Trophoblast cell (in vitro differentiated cells and primary cell): Measurements from ENCODE around the gene TRIM3.

Source experiments
- DNase-seq, 2 donors: peaks; one replicate each; pipeline ENCODE4 v3.0.0-alpha.2; 2016
- H2AFZ ChIP-seq: 2 replicates; pipeline ENCODE4 v1.6.1; 2013; ENCODE audit warnings: low read length, moderate library complexity, mild to moderate bottlenecking; ENCODE audit not compliant: insufficient read depth, poor library complexity
- H2AK5ac ChIP-seq: 2 replicates; pipeline ENCODE4 v1.6.1; 2013; ENCODE audit warnings: mild to moderate bottlenecking, low read length
- H2BK120ac ChIP-seq: 2 replicates; pipeline ENCODE4 v1.6.1; 2013; ENCODE audit warnings: low read length, mild to moderate bottlenecking, moderate library complexity; ENCODE audit not compliant: insufficient read depth, poor library complexity
- H2BK12ac ChIP-seq: 2 replicates; pipeline ENCODE4 v1.6.1; 2013; ENCODE audit warnings: mild to moderate bottlenecking, low read length, moderate library complexity
- H2BK5ac ChIP-seq: 2 replicates; pipeline ENCODE4 v1.6.1; 2013; ENCODE audit warnings: low read length, low read depth, moderate library complexity, mild to moderate bottlenecking; ENCODE audit not compliant: poor library complexity
- H3K14ac ChIP-seq: 2 replicates; pipeline ENCODE4 v1.6.1; 2013; ENCODE audit warnings: mild to moderate bottlenecking, low read length
- H3K18ac ChIP-seq: 2 replicates; pipeline ENCODE4 v1.6.1; 2013; ENCODE audit warnings: mild to moderate bottlenecking, low read length
- H3K23ac ChIP-seq: 2 replicates; pipeline ENCODE4 v1.6.1; 2013; ENCODE audit warnings: low read length
- H3K27ac ChIP-seq: 2 replicates; pipeline ENCODE4 v1.5.1; 2013; ENCODE audit warnings: low read depth, mild to moderate bottlenecking, inconsistent platforms, low read length, moderate library complexity
- H3K27me3 ChIP-seq: 2 replicates; pipeline ENCODE4 v1.6.1; 2013; ENCODE audit warnings: inconsistent platforms, mild to moderate bottlenecking, low read length, moderate library complexity; ENCODE audit not compliant: insufficient read depth
- H3K36me3 ChIP-seq, 2 experiments: 1 replicate in 1 of 2; 2 replicates in 1 of 2; pipeline ENCODE4 v1.6.1; 2013; ENCODE audit warnings: low read length in 2 of 2, mild to moderate bottlenecking in 2 of 2, moderate library complexity in 1 of 2; ENCODE audit not compliant: insufficient read depth in 2 of 2, control insufficient read depth in 1 of 2
- H3K4ac ChIP-seq: 2 replicates; pipeline ENCODE4 v1.6.1; 2013; ENCODE audit warnings: low read depth, mild to moderate bottlenecking, low read length, moderate library complexity
- H3K4me1 ChIP-seq, 2 experiments: 1 replicate in 1 of 2; 2 replicates in 1 of 2; pipeline ENCODE4 v1.6.1; 2013; ENCODE audit warnings: low read length in 2 of 2, mild to moderate bottlenecking in 2 of 2, moderate library complexity in 1 of 2; ENCODE audit not compliant: insufficient read depth in 2 of 2, control insufficient read depth in 1 of 2
- H3K4me2 ChIP-seq: 2 replicates; pipeline ENCODE4 v1.6.1; 2013; ENCODE audit warnings: inconsistent platforms, mild to moderate bottlenecking, low read length, moderate library complexity
- H3K4me3 ChIP-seq: 2 replicates; pipeline ENCODE4 v1.5.1; 2013; ENCODE audit warnings: mild to moderate bottlenecking, low read depth, low read length, inconsistent platforms
- H3K79me1 ChIP-seq: one replicate; pipeline ENCODE4 v1.6.1; 2013; ENCODE audit warnings: low read length
- H3K79me2 ChIP-seq: 2 replicates; pipeline ENCODE4 v1.6.1; 2013; ENCODE audit warnings: low read length, mild to moderate bottlenecking; ENCODE audit not compliant: control insufficient read depth, insufficient read depth, poor library complexity
- H3K9ac ChIP-seq: 2 replicates; pipeline ENCODE4 v1.6.1; 2013; ENCODE audit warnings: mild to moderate bottlenecking, low read length
- H3K9me3 ChIP-seq: 2 replicates; pipeline ENCODE4 v1.6.1; 2013; ENCODE audit warnings: low read depth, mild to moderate bottlenecking, control low read depth, inconsistent platforms, low read length; ENCODE audit not compliant: insufficient read depth
- H4K12ac ChIP-seq: 2 replicates; pipeline ENCODE4 v1.6.1; 2013; ENCODE audit warnings: low read depth, mild to moderate bottlenecking, low read length, moderate library complexity
- H4K8ac ChIP-seq: 2 replicates; pipeline ENCODE4 v1.6.1; 2013; ENCODE audit warnings: low read depth, mild to moderate bottlenecking, low read length, moderate library complexity
- H4K91ac ChIP-seq: one replicate; pipeline ENCODE4 v1.6.1; 2013; ENCODE audit warnings: low read depth, mild to moderate bottlenecking, low read length, moderate library complexity
- WGBS: extraction: QIAGEN DNeasy Blood & Tissue Kit; methylation state at CpG from one replicate; pipeline ENCODE4 v1.1.7; 2013; ENCODE audit warnings: missing lambda C conversion rate; ENCODE audit not compliant: insufficient read length, insufficient coverage; ENCODE audit errors: extremely low coverage; 5-methylcytosine and 5-hydroxymethylcytosine counted together

Gene TRIM3

GRCh38 chr11:6418557-6419008 is 55.2 kb downstream of the TRIM3 start:
- H3K79me1 ChIP-seq = peaks cover 8% of the 10 kb centered on the region
- H2AK5ac ChIP-seq = no peak overlapping the region
- H4K12ac ChIP-seq = peak overlapping the region; percentile 88
- peak overlapping the region; percentile 20 for H2BK12ac ChIP-seq
- H3K4me3 ChIP-seq = peak overlapping the region; percentile 92
- peak overlapping the region; percentile 71 for H3K14ac ChIP-seq
- no peak overlapping the region for H3K27ac ChIP-seq
- H3K4me1 ChIP-seq = peaks cover 2 to 10% of the 10 kb centered on the region in 2 experiments
- H3K79me2 ChIP-seq = peaks cover 6% of the 10 kb centered on the region
- peaks cover 4% of the 10 kb centered on the region for H3K27me3 ChIP-seq
- H3K36me3 ChIP-seq = no peaks in the 10 kb centered on the region
- H2AFZ ChIP-seq = peak overlapping the region; percentile 99
- peak overlapping the region; percentile 82 for H3K4me2 ChIP-seq
- H3K18ac ChIP-seq = peak overlapping the region; percentile 88
- H2BK120ac ChIP-seq = peak overlapping the region; percentile 68
- peak overlapping the region; percentile 51 for H2BK5ac ChIP-seq
- H4K8ac ChIP-seq = peak overlapping the region; percentile 93
- WGBS = no CpG with 5 or more reads among the region's 38 CpGs
- H3K9ac ChIP-seq = peak overlapping the region; percentile 15
- H3K23ac ChIP-seq = no peak overlapping the region
- DNase-seq = no peak
- H4K91ac ChIP-seq = peak overlapping the region; percentile 65
- no peaks in the 10 kb centered on the region for H3K9me3 ChIP-seq
- peak overlapping the region; percentile 35 for H3K4ac ChIP-seq

GRCh38 chr11:6417907-6418556 is 55.7 kb downstream of the TRIM3 start:
- Histone ChIP-seq H3K27ac (no peak overlapping the region), H2BK120ac (no peak overlapping the region), H4K8ac (peak overlapping the region; percentile 93), H4K91ac (no peak overlapping the region), H3K23ac (no peak overlapping the region), H3K4me2 (peak overlapping the region; percentile 82), H2BK12ac (no peak overlapping the region), H3K9ac (no peak overlapping the region), H3K27me3 (peaks cover 4% of the 10 kb centered on the region), H3K4me1 (peaks cover 2 to 10% of the 10 kb centered on the region in 2 experiments), H3K14ac (no peak overlapping the region), H3K9me3 (no peaks in the 10 kb centered on the region), H3K36me3 (no peaks in the 10 kb centered on the region), H2AK5ac (no peak overlapping the region), H3K18ac (no peak overlapping the region), H3K79me1 (peaks cover 8% of the 10 kb centered on the region), H4K12ac (no peak overlapping the region), H2BK5ac (no peak overlapping the region), H2AFZ (no peak overlapping the region), H3K4me3 (peak overlapping the region; percentile 92), H3K4ac (no peak overlapping the region), H3K79me2 (peaks cover 6% of the 10 kb centered on the region)
- DNase-seq = no peak
- no CpG with 5 or more reads among the region's 7 CpGs for WGBS

GRCh38 chr11:6415797-6416196 is 57.9 kb downstream of the TRIM3 start:
- Histone ChIP-seq H2BK5ac (no peak overlapping the region), H3K18ac (no peak overlapping the region), H3K27ac (no peak overlapping the region), H3K27me3 (peaks cover 4% of the 10 kb centered on the region), H2AFZ (no peak overlapping the region), H4K8ac (no peak overlapping the region), H3K4ac (no peak overlapping the region), H3K4me3 (no peak overlapping the region), H3K9ac (no peak overlapping the region), H3K36me3 (no peaks in the 10 kb centered on the region), H3K4me1 (peaks cover 2 to 14% of the 10 kb centered on the region in 2 experiments), H3K14ac (no peak overlapping the region), H3K79me1 (peaks cover 8% of the 10 kb centered on the region), H3K4me2 (no peak overlapping the region), H4K91ac (no peak overlapping the region), H3K79me2 (peaks cover 6% of the 10 kb centered on the region), H2BK120ac (no peak overlapping the region), H2BK12ac (no peak overlapping the region), H2AK5ac (no peak overlapping the region), H3K9me3 (no peaks in the 10 kb centered on the region), H3K23ac (no peak overlapping the region), H4K12ac (no peak overlapping the region)
- DNase-seq = no peak
- no CpG with 5 or more reads among the region's 6 CpGs for WGBS

- Histone ChIP-seq H3K18ac (no peak overlapping the region), H3K9me3 (no peaks in the 10 kb centered on the region), H4K91ac (no peak overlapping the region), H2BK12ac (no peak overlapping the region), H4K8ac (no peak overlapping the region), H3K36me3 (peaks cover 0 to 5% of the 10 kb centered on the region in 2 experiments), H4K12ac (no peak overlapping the region), H2AFZ (no peak overlapping the region), H3K14ac (no peak overlapping the region), H3K4me3 (no peak overlapping the region), H2AK5ac (no peak overlapping the region), H2BK120ac (no peak overlapping the region), H3K4me1 (peaks cover 2 to 13% of the 10 kb centered on the region in 2 experiments), H3K79me1 (peaks cover 8% of the 10 kb centered on the region), H3K27me3 (peaks cover under 1% of the 10 kb centered on the region), H3K4me2 (no peak overlapping the region), H3K27ac (no peak overlapping the region), H3K79me2 (peaks cover 6% of the 10 kb centered on the region), H2BK5ac (no peak overlapping the region), H3K9ac (no peak overlapping the region), H3K23ac (no peak overlapping the region), H3K4ac (no peak overlapping the region)
- no CpG with 5 or more reads among the region's 3 CpGs for WGBS
- no peak for DNase-seq
Measured at GRCh38 chr11:6414874-6415328, 58.8 kb downstream of the TRIM3 start.
